ENCODE measurements around the gene CLEC9A.

DNA sequence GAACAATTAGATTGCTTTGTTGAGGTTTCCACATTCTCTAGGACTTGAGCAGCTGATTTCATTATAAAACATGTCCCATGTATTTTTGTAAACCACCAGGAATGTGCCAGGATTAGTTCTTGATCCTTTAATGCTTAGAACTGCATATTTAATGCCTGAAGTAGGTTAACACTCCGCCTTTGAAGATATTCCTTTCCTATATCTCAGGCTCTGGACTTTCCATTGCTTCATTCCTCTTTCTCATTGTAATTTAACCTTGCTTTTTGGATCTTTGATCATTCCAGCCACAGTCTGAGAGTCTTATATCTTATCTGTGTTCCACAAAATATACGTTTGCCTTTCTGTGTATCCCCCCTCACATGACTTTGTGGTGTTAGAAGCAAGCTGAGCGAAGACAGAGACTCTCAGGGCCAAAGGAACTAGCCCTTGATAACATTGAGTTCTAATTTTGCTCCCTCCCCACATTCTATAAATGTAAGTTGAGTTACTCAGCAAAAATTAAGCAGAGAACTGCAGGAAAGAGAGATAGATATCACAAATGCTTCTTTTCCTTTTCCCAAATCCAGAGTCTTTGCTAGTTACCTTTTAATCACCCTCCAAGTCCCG lies 29.2 kb upstream of the CLEC9A start:
- TF ChIP-seq, protein P1, sequence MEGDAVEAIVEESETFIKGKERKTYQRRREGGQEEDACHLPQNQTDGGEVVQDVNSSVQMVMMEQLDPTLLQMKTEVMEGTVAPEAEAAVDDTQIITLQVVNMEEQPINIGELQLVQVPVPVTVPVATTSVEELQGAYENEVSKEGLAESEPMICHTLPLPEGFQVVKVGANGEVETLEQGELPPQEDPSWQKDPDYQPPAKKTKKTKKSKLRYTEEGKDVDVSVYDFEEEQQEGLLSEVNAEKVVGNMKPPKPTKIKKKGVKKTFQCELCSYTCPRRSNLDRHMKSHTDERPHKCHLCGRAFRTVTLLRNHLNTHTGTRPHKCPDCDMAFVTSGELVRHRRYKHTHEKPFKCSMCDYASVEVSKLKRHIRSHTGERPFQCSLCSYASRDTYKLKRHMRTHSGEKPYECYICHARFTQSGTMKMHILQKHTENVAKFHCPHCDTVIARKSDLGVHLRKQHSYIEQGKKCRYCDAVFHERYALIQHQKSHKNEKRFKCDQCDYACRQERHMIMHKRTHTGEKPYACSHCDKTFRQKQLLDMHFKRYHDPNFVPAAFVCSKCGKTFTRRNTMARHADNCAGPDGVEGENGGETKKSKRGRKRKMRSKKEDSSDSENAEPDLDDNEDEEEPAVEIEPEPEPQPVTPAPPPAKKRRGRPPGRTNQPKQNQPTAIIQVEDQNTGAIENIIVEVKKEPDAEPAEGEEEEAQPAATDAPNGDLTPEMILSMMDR (IDR thresholded peaks at IDR 0.05) = no peak
- TF ChIP-seq POLR2A (IDR thresholded peaks at IDR 0.05) = no peak
